HG03575 (cell line): ENCODE data around the gene ZNF410.
A peak's percentile ranks its signal among the peaks of the same experiment; 100 is the strongest.
"Not testable (repeated sequence)": the region's sequence is repeated elsewhere in the genome, so short reads cannot be mapped to it uniquely, and the experiment has no call there.

Experiments
- ATAC-seq: cut with Tn5 transposase; IDR thresholded peaks from one replicate; pipeline ENCODE4 v1.9.1; 2021; ENCODE audit not compliant: unreplicated experiment, insufficient number of reproducible peaks, low FRiP score; ENCODE audit errors: extremely low read depth

ZNF410 gene

GRCh38 chr14:73886449-73887317 lies at the start of gene ZNF410:
Gene ZNF410 (plus strand): TSS chr14:73886859. CDS start chr14:73892176, 5,317 bp downstream.
- ATAC-seq, result peak; percentile 59

GRCh38 chr14:73838293-73839034 lies 48.2 kb upstream of the ZNF410 start:
- ATAC-seq, result not testable (repeated sequence)

GRCh38 chr14:73842201-73842600 lies 44.5 kb upstream of the ZNF410 start:
- no peak for ATAC-seq

- ATAC-seq, result no peak
These were observed 43.8 kb upstream of the ZNF410 start for GRCh38 chr14:73842851-73843250.

- ATAC-seq, result no peak
These were observed 43.4 kb upstream of the ZNF410 start for GRCh38 chr14:73843296-73843695.

GRCh38 chr14:73846947-73847346 lies 39.7 kb upstream of the ZNF410 start:
- ATAC-seq, result no peak

- no peak for ATAC-seq
These were observed 35.7 kb upstream of the ZNF410 start for GRCh38 chr14:73851000-73851399.

- ATAC-seq, result no peak
These were observed 34.9 kb upstream of the ZNF410 start, which contains the start of gene PTGR2 for GRCh38 chr14:73851567-73852382. Gene PTGR2 (plus strand): TSS chr14:73851831. CDS start chr14:73858863, 7,032 bp downstream.

GRCh38 chr14:73859145-73859544 lies 27.5 kb upstream of the ZNF410 start:
- no peak for ATAC-seq

GRCh38 chr14:73861073-73861472 lies 25.6 kb upstream of the ZNF410 start:
- no peak for ATAC-seq

GRCh38 chr14:73862480-73862879 lies 24.2 kb upstream of the ZNF410 start:
- no peak for ATAC-seq

GRCh38 chr14:73863209-73863608 lies 23.4 kb upstream of the ZNF410 start:
- no peak for ATAC-seq

- ATAC-seq, result no peak
These were observed 21.0 kb upstream of the ZNF410 start for GRCh38 chr14:73865534-73866113.

- ATAC-seq, result not testable (repeated sequence)
These were observed 16.9 kb upstream of the ZNF410 start for GRCh38 chr14:73869754-73870153.

GRCh38 chr14:73870525-73871235 lies 16.0 kb upstream of the ZNF410 start:
- no peak for ATAC-seq

- no peak for ATAC-seq
These were observed 13.0 kb upstream of the ZNF410 start for GRCh38 chr14:73873660-73874059.

- ATAC-seq, result no peak
These were observed 8.9 kb upstream of the ZNF410 start for GRCh38 chr14:73877790-73878189.

GRCh38 chr14:73878436-73878835 lies 8.2 kb upstream of the ZNF410 start:
- no peak for ATAC-seq
